Sigmoid colon (tissue), 7 donors: ENCODE results near the gene MSH6. TPM values are rescaled to one million over a fixed set of nuclear protein-coding genes. Genes with fewer than 3 reads are reported as not detected.

Experiments
- DNase-seq: peaks from one replicate; pipeline ENCODE4 v3.0.0-alpha.2; 2019
- H3K27ac ChIP-seq, 4 donors: fragments of 200-600 bp; sonication (generic); one replicate each; pipeline ENCODE4 v1.5.1; 2016 to 2019; ENCODE audit warnings: mild to moderate bottlenecking in 1 of 4
- H3K27me3 ChIP-seq, 3 donors: fragments of 200-600 bp; sonication (generic); one replicate each; pipeline ENCODE4 v1.5.1; 2019; ENCODE audit warnings: mild to moderate bottlenecking in 1 of 3
- H3K36me3 ChIP-seq, 4 donors: fragments of 200-600 bp; sonication (generic); one replicate each; pipeline ENCODE4 v1.5.1; 2016 to 2019
- H3K4me1 ChIP-seq, 4 donors: fragments of 200-600 bp; sonication (generic); one replicate each; pipeline ENCODE4 v1.5.1; 2017 to 2019
- H3K4me3 ChIP-seq, 4 donors: fragments of 200-600 bp; sonication (generic); one replicate each; pipeline ENCODE4 v1.5.1; 2017 to 2019; ENCODE audit warnings: mild to moderate bottlenecking in 2 of 4, moderate library complexity in 1 of 4
- H3K9me3 ChIP-seq, 4 donors: fragments of 200-600 bp in 3 of 4; sonication (generic) in 3 of 4; one replicate each; pipeline versions ENCODE4 v1.5.1 to v1.6.1; 2013 to 2019
- EP300 ChIP-seq, 4 donors: sonication (generic); formaldehyde crosslinking; IDR thresholded peaks; one replicate each; pipeline ENCODE4 v1.6.1; 2017; ENCODE audit warnings: antibody characterized with exemption in 4 of 4
- POLR2A ChIP-seq, 2 donors: fragments of 450-650 bp; IDR thresholded peaks; one replicate each; pipeline ENCODE4 v1.6.1; 2016; ENCODE audit warnings: antibody characterized with exemption in 2 of 2, mild to moderate bottlenecking in 2 of 2, moderate library complexity in 2 of 2
- POLR2AphosphoS5 ChIP-seq, 4 donors: sonication (generic); formaldehyde crosslinking; IDR thresholded peaks; one replicate each; pipeline ENCODE4 v1.6.1; 2017; ENCODE audit warnings: antibody characterized with exemption in 4 of 4
- WGBS, 2 donors: extraction: QIAGEN DNeasy Blood & Tissue Kit; methylation state at CpG; one replicate each; pipeline ENCODE4 v1.1.7; 2013; 5-methylcytosine and 5-hydroxymethylcytosine counted together
- intact Hi-C: fragments of 100-400 bp; cut with DNase I; formaldehyde crosslinking; loops from one replicate; pipeline ENCODE4 v1.15.1; 2023
- polyA plus RNA-seq, 3 donors: library from polyadenylated mRNA; stranded (reverse); fragments of 200-250 nt; gene quantifications; one replicate each; pipeline ENCODE4 v1.2.3, GENCODE V29; 2013
- total RNA-seq, 4 donors: library from RNA; depleted of rRNA; stranded (reverse); fragments of >200 nt; gene quantifications; one replicate each; pipeline ENCODE4 v1.1.0, GENCODE V29; 2016
- TF ChIP-seq, protein P1 (sequence below), 4 experiments: fragments of 450-650 bp in 3 of 4; fragments of 200-600 bp in 1 of 4; IDR thresholded peaks; one replicate each; pipeline ENCODE4 v1.5.1; 2016 to 2019; ENCODE audit warnings: antibody characterized with exemption in 4 of 4, mild to moderate bottlenecking in 3 of 4, moderate library complexity in 2 of 4
- donor health status: healthy with polysubstance abuse.
- donor health status: Bipolar disorder and iron deficiency.
- donor health status: healthy.

The MSH6 gene
- total and polyA plus RNA-seq, 7 donors = 2.3 to 48.2 (median 29.5) TPM

DNA sequence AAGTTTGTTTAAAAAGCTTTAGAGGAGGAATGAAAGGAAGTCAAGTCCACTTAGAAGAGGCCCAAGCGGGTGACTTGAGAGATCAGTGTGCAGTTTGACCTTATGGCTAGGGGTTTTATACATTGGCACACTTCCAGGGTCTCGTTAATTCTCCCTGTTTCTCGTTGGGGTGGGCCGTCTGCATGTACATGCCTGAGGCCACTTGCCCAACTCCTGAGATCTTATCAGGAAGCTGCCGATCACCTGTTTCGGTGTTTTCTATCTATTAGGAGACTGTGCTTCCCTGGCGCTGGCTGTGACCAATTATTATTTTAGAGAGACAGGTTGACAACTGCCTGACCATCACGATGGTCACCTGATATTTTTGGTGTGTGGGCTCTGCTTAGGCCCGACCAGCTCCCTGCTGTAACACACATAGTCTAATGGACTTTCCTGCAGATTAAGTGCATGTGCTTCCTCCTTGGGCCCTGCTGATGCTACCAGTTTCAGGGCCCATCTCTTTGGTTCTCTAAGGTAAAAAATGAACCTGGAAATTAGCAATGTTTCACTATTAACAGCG is 31.0 kb upstream of the MSH6 start:
- no peak overlapping the region for H3K4me3 ChIP-seq
- peaks cover 0 to 7% (median 5%) of the 10 kb centered on the region in 4 donors for H3K9me3 ChIP-seq
- WGBS, 2 donors = 71 to 72% methylated on average over 10 of the region's 10 CpGs
- TF ChIP-seq EP300 (IDR thresholded peaks at IDR 0.05) = no peak
- H3K4me1 ChIP-seq = no peaks in the 10 kb centered on the region
- H3K36me3 ChIP-seq = no peaks in the 10 kb centered on the region
- intact Hi-C loops = no loop called here
- no peak for DNase-seq
- H3K27ac ChIP-seq = peak overlapping the region in 1 of 4 donors; percentile 28
- no peaks in the 10 kb centered on the region for H3K27me3 ChIP-seq

- Histone ChIP-seq H3K27ac (no peak overlapping the region), H3K4me1 (no peaks in the 10 kb centered on the region), H3K9me3 (no peaks in the 10 kb centered on the region), H3K4me3 (no peak overlapping the region), H3K36me3 (no peaks in the 10 kb centered on the region), H3K27me3 (no peaks in the 10 kb centered on the region)
- no peak for DNase-seq
- 59 to 60% methylated on average over 3 of the region's 3 CpGs for WGBS, 2 donors
- no peak for TF ChIP-seq EP300 (IDR thresholded peaks at IDR 0.05)
- TF ChIP-seq POLR2AphosphoS5 (IDR thresholded peaks at IDR 0.05) = no peak
- TF ChIP-seq POLR2A (IDR thresholded peaks at IDR 0.05) = no peak
- TF ChIP-seq, protein P1, sequence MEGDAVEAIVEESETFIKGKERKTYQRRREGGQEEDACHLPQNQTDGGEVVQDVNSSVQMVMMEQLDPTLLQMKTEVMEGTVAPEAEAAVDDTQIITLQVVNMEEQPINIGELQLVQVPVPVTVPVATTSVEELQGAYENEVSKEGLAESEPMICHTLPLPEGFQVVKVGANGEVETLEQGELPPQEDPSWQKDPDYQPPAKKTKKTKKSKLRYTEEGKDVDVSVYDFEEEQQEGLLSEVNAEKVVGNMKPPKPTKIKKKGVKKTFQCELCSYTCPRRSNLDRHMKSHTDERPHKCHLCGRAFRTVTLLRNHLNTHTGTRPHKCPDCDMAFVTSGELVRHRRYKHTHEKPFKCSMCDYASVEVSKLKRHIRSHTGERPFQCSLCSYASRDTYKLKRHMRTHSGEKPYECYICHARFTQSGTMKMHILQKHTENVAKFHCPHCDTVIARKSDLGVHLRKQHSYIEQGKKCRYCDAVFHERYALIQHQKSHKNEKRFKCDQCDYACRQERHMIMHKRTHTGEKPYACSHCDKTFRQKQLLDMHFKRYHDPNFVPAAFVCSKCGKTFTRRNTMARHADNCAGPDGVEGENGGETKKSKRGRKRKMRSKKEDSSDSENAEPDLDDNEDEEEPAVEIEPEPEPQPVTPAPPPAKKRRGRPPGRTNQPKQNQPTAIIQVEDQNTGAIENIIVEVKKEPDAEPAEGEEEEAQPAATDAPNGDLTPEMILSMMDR (IDR thresholded peaks at IDR 0.05) = no peak
- intact Hi-C loops = loop anchor here (5.0 kb wide), 2 partner anchors 425 to 655 kb away; no protein-coding TSS in a partner anchor
These were observed 15.5 kb upstream of the MSH6 start for GRCh38 chr2:47767497-47767844.

GRCh38 chr2:47767880-47768609 is 14.9 kb upstream of the MSH6 start:
- H3K27ac ChIP-seq = no peak overlapping the region
- 28 to 31% methylated on average over 28 of the region's 28 CpGs for WGBS, 2 donors
- peak; percentile 79 for DNase-seq
- no peaks in the 10 kb centered on the region for H3K4me1 ChIP-seq
- TF ChIP-seq, protein P1 (IDR thresholded peaks at IDR 0.05) = peak; percentile 84 to 99 (median 93)
- TF ChIP-seq EP300 (IDR thresholded peaks at IDR 0.05) = no peak
- H3K9me3 ChIP-seq = no peaks in the 10 kb centered on the region
- intact Hi-C loops = loop anchor here (1.0 to 5.0 kb wide), 3 partner anchors 331 to 654 kb away; no protein-coding TSS in a partner anchor
- H3K4me3 ChIP-seq = no peak overlapping the region
- no peaks in the 10 kb centered on the region for H3K27me3 ChIP-seq
- no peaks in the 10 kb centered on the region for H3K36me3 ChIP-seq

DNA sequence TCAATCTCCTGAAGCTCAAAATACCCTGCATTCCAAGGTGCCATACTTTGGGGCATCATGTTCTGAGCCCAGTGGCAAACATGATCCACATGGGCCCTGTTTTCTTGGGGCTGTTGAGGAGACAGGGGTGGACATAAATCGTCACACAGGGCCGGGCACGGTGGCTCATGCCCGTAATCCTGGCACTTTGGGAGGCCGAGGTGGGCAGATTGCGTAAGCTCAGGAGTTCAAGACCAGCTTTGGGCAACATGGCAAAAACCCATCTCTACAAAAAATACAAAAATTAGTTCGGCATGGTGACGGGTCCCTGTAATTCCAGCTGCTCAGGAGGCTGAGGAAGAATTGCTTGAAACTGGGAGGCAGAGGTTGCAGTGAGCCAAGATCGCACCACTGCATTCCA is 13.6 kb upstream of the MSH6 start:
- 92 to 96% methylated on average over 9 of the region's 9 CpGs for WGBS, 2 donors
- Histone ChIP-seq H3K27ac (no peak overlapping the region), H3K9me3 (no peaks in the 10 kb centered on the region), H3K27me3 (no peaks in the 10 kb centered on the region), H3K4me3 (no peak overlapping the region), H3K4me1 (no peaks in the 10 kb centered on the region), H3K36me3 (no peaks in the 10 kb centered on the region)
- intact Hi-C loops = loop anchor here (5.0 kb wide), 2 partner anchors 427 to 653 kb away; no protein-coding TSS in a partner anchor
- TF ChIP-seq, protein P1 (IDR thresholded peaks at IDR 0.05) = no peak
- TF ChIP-seq POLR2AphosphoS5 (IDR thresholded peaks at IDR 0.05) (no peak), EP300 (IDR thresholded peaks at IDR 0.05) (no peak), POLR2A (IDR thresholded peaks at IDR 0.05) (no peak)
- no peak for DNase-seq

DNA sequence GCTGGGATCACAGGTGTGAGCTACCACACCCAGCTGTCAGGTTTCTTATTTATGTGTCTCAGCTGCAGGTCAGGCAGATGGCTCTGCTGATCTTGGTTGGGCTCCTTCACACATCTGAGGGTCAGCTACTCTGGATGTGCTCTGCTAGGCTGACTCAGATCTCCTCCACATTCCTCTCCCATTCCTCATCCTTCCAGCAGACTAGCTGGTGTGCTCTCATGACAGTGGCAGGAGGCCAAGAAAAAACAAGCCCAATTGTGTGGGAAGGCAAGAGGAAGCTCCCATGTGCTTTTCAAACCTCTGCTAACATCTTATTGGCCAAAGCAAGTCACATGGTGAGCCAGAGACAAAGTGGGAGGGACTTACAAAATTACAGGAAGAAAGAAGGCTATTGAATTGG is 11.7 kb upstream of the MSH6 start:
- Histone ChIP-seq H3K27me3 (no peaks in the 10 kb centered on the region), H3K9me3 (no peaks in the 10 kb centered on the region), H3K27ac (no peak overlapping the region), H3K36me3 (no peaks in the 10 kb centered on the region), H3K4me3 (no peak overlapping the region), H3K4me1 (no peaks in the 10 kb centered on the region)
- no peak for TF ChIP-seq POLR2AphosphoS5 (IDR thresholded peaks at IDR 0.05)
- TF ChIP-seq POLR2A (IDR thresholded peaks at IDR 0.05) = no peak
- no peak for TF ChIP-seq EP300 (IDR thresholded peaks at IDR 0.05)
- TF ChIP-seq, protein P1 (IDR thresholded peaks at IDR 0.05) = no peak
- no peak for DNase-seq
- intact Hi-C loops = no loop called here
